HG03060 (cell line): Measurements from ENCODE around the gene ABCG1.

ENCODE experiments used
- ATAC-seq: cut with Tn5 transposase; IDR thresholded peaks from one replicate; pipeline ENCODE4 v1.9.1; 2021; ENCODE audit warnings: low read depth, moderate number of reproducible peaks; ENCODE audit not compliant: unreplicated experiment

ABCG1 gene

GRCh38 chr21:42301371-42302075 lies 82.6 kb downstream of the ABCG1 start:
- ATAC-seq: no peak

GRCh38 chr21:42302076-42302650 lies 83.2 kb downstream of the ABCG1 start:
- no peak for ATAC-seq

GRCh38 chr21:42302794-42303193 lies 83.9 kb downstream of the ABCG1 start:
- ATAC-seq: no peak

GRCh38 chr21:42303443-42303842 lies 84.5 kb downstream of the ABCG1 start:
- ATAC-seq: no peak

- ATAC-seq: no peak
Observed at GRCh38 chr21:42304556-42305454, 85.9 kb downstream of the ABCG1 start.

- ATAC-seq: no peak
Observed at GRCh38 chr21:42305707-42306147, 86.8 kb downstream of the ABCG1 start.

- ATAC-seq: no peak
Observed at GRCh38 chr21:42306366-42307035, 87.6 kb downstream of the ABCG1 start.

GRCh38 chr21:42307106-42307505 lies 88.2 kb downstream of the ABCG1 start:
- ATAC-seq: no peak

- ATAC-seq: no peak
Observed at GRCh38 chr21:42308161-42308913, 89.4 kb downstream of the ABCG1 start.

GRCh38 chr21:42308914-42309752 lies 90.2 kb downstream of the ABCG1 start:
- no peak for ATAC-seq

- ATAC-seq: no peak
Observed at GRCh38 chr21:42309753-42310213, 90.8 kb downstream of the ABCG1 start.

GRCh38 chr21:42310411-42311001 lies 91.6 kb downstream of the ABCG1 start:
- no peak for ATAC-seq

- ATAC-seq: no peak
Observed at GRCh38 chr21:42311160-42311559, 92.2 kb downstream of the ABCG1 start.

GRCh38 chr21:42311816-42312625 lies 93.1 kb downstream of the ABCG1 start:
- ATAC-seq: no peak

- no peak for ATAC-seq
Observed at GRCh38 chr21:42312626-42313104, 93.7 kb downstream of the ABCG1 start.

- no peak for ATAC-seq
Observed at GRCh38 chr21:42313501-42313969, 94.6 kb downstream of the ABCG1 start.

- ATAC-seq: no peak
Observed at GRCh38 chr21:42314616-42315295, 95.8 kb downstream of the ABCG1 start.
